B cell (primary cell): Measurements from ENCODE around the gene CCDC136. TPM values are rescaled to one million over a fixed set of nuclear protein-coding genes. Genes with fewer than 3 reads are reported as not detected.

Experiments
- ATAC-seq: fragments of 200-7000 bp; cut with Tn5 transposase; one replicate; pipeline ENCODE4 v1.10.0; 2021; ENCODE audit warnings: low read depth, mild to moderate bottlenecking, moderate number of reproducible peaks, moderate library complexity
- CTCF ChIA-PET: fragments of 350-600 bp; sonication (Branson Sonifier 250); formaldehyde crosslinking; loops from one replicate; lab custom pipeline; 2021; ENCODE audit warnings: antibody characterized with exemption, inconsistent platforms; lab: Charles Lee
- POLR2A ChIA-PET: fragments of 350-600 bp; sonication (Branson Sonifier 250); formaldehyde crosslinking; loops from one replicate; lab custom pipeline; 2021; ENCODE audit warnings: antibody characterized with exemption; lab: Charles Lee
- DNase-seq: peaks from one replicate; pipeline ENCODE4 v3.0.0; 2013
- H2AFZ ChIP-seq: 2 replicates; pipeline ENCODE4 v1.6.1; 2012; ENCODE audit warnings: mild to moderate bottlenecking, low read depth, low read length; ENCODE audit not compliant: insufficient read depth, poor library complexity, severe bottlenecking
- H3K27ac ChIP-seq, 2 donors: 1 replicate in 1 of 2; 2 replicates in 1 of 2; pipeline ENCODE4 v1.5.1; 2012 to 2013; ENCODE audit warnings: low read length in 2 of 2, mild to moderate bottlenecking in 2 of 2, moderate library complexity in 1 of 2
- H3K27me3 ChIP-seq, 4 experiments: fragments of 200-600 bp in 1 of 4; sonication (generic) in 1 of 4; replicated peaks in 1 of 4; 1 replicate in 2 of 4; 2 replicates in 2 of 4; pipeline versions ENCODE4 v1.6.1 to v1.7.0; 2013 to 2016; ENCODE audit warnings: low read length in 3 of 4, mild to moderate bottlenecking in 2 of 4, mixed read lengths in 1 of 4, moderate library complexity in 1 of 4; ENCODE audit not compliant: insufficient read depth in 4 of 4, control insufficient read depth in 3 of 4; ENCODE audit errors: control extremely low read depth in 1 of 4
- H3K36me3 ChIP-seq, 2 experiments: replicated peaks in 1 of 2; 1 replicate in 1 of 2; 2 replicates in 1 of 2; pipeline versions ENCODE4 v1.6.1 to v1.7.1; 2013; ENCODE audit warnings: low read length in 1 of 2; ENCODE audit not compliant: insufficient read depth in 2 of 2, control insufficient read depth in 1 of 2; ENCODE audit errors: control extremely low read depth in 1 of 2, extremely low read depth in 1 of 2
- H3K4me1 ChIP-seq, 2 donors: fragments of 200-600 bp in 1 of 2; sonication (generic) in 1 of 2; 1 replicate in 1 of 2; 2 replicates in 1 of 2; pipeline versions ENCODE4 v1.5.1 to v1.6.1; 2013 to 2017; ENCODE audit warnings: low read length in 2 of 2; ENCODE audit not compliant: control insufficient read depth in 2 of 2, insufficient read depth in 2 of 2
- H3K4me2 ChIP-seq: replicated peaks from 2 replicates; pipeline ENCODE3; 2012; ENCODE audit warnings: mild to moderate bottlenecking, low read depth, low read length; ENCODE audit not compliant: poor library complexity, severe bottlenecking
- H3K4me3 ChIP-seq, 5 experiments: fragments of 200-600 bp in 1 of 5; sonication (generic) in 1 of 5; 1 replicate in 3 of 5; 2 replicates in 2 of 5; pipeline versions ENCODE4 v1.5.1 to v1.7.0; 2011 to 2016; ENCODE audit warnings: low read length in 4 of 5, mild to moderate bottlenecking in 4 of 5, low read depth in 2 of 5, control low read depth in 1 of 5, moderate library complexity in 1 of 5; ENCODE audit not compliant: insufficient read depth in 1 of 5; ENCODE audit errors: control extremely low read depth in 1 of 5, extremely low read depth in 1 of 5
- H3K79me2 ChIP-seq: fragments of 200-600 bp; sonication (generic); one replicate; pipeline ENCODE4 v1.6.0; 2016; ENCODE audit warnings: low read length; ENCODE audit not compliant: control insufficient read depth, insufficient read depth
- H3K9ac ChIP-seq: fragments of 200-600 bp; sonication (generic); 2 replicates; pipeline ENCODE4 v1.6.1; 2017; ENCODE audit warnings: mild to moderate bottlenecking, low read length, moderate library complexity
- H3K9me3 ChIP-seq, 3 donors: one replicate each; pipeline versions ENCODE4 v1.6.1 to v1.7.1; 2013; ENCODE audit warnings: low read length in 2 of 3; ENCODE audit not compliant: control insufficient read depth in 2 of 3, insufficient read depth in 1 of 3; ENCODE audit errors: control extremely low read depth in 1 of 3
- H4K20me1 ChIP-seq: 2 replicates; pipeline ENCODE4 v1.6.0; 2012; ENCODE audit warnings: mild to moderate bottlenecking, low read length; ENCODE audit not compliant: insufficient read depth, control insufficient read depth, poor library complexity, severe bottlenecking
- H3K27ac Mint-ChIP-seq: one replicate; pipeline ENCODE4 v1.8.0; 2021; ENCODE audit warnings: mixed read lengths
- H3K27me3 Mint-ChIP-seq: one replicate; pipeline ENCODE4 v1.8.0; 2021; ENCODE audit warnings: mixed read lengths
- H3K4me1 Mint-ChIP-seq: one replicate; pipeline ENCODE4 v1.8.0; 2021; ENCODE audit warnings: mixed read lengths
- H3K4me3 Mint-ChIP-seq: one replicate; pipeline ENCODE4 v1.8.0; 2021; ENCODE audit warnings: mixed read lengths
- H3K9me3 Mint-ChIP-seq: one replicate; pipeline ENCODE4 v1.8.0; 2022; ENCODE audit warnings: mixed read lengths; ENCODE audit not compliant: insufficient read depth
- CTCF ChIP-seq: fragments of 200-600 bp; IDR thresholded peaks from one replicate; pipeline ENCODE4 v1.8.0; 2022; ENCODE audit warnings: antibody characterized with exemption, mild to moderate bottlenecking
- EZH2 ChIP-seq: IDR thresholded peaks from 2 replicates; pipeline ENCODE4 v1.6.1; 2012; ENCODE audit warnings: borderline replicate concordance, low read depth, mild to moderate bottlenecking, moderate library complexity, low read length; ENCODE audit not compliant: insufficient read depth, poor library complexity, severe bottlenecking
- WGBS: methylation state at CpG from one replicate; pipeline ENCODE4 v1.1.5; 2013; ENCODE audit warnings: missing lambda C conversion rate; ENCODE audit not compliant: insufficient coverage; 5-methylcytosine and 5-hydroxymethylcytosine counted together
- intact Hi-C: fragments of 100-400 bp; cut with micrococcal nuclease; formaldehyde crosslinking; loops from one replicate; pipeline ENCODE4 v1.10.0; 2022
- polyA plus RNA-seq: library from polyadenylated mRNA; depleted of rRNA; stranded (reverse); fragments of >200 nt; gene quantifications from 2 replicates; pipeline ENCODE4 v1.2.3, GENCODE V29; 2012
- total RNA-seq, 2 donors: library from RNA; stranded (reverse); fragments of 120-200 nt in 1 of 2; gene quantifications; 1 replicate in 1 of 2; 2 replicates in 1 of 2; pipeline versions ENCODE4 v1.2.3 to v1.2.4, GENCODE V29; 2013 to 2022

CCDC136 gene
- total and polyA plus RNA-seq, 2 donors (not counting 1 experiment from before 2014, with no cell fraction given), result 2.2 to 13.9 TPM

GRCh38 chr7:128744366-128744905 is 47.3 kb upstream of the CCDC136 start:
- Histone ChIP-seq H3K79me2 (peaks cover 82% of the 10 kb centered on the region), H3K4me1 (peaks cover 9 to 13% of the 10 kb centered on the region in 2 donors), H3K36me3 (peaks cover under 1 to 18% of the 10 kb centered on the region in 2 experiments), H3K9me3 (no peaks in the 10 kb centered on the region), H3K27me3 (no peaks in the 10 kb centered on the region), H2AFZ (no peak overlapping the region), H3K4me2 (no peak overlapping the region), H3K9ac (no peak overlapping the region), H4K20me1 (peaks cover 49% of the 10 kb centered on the region), H3K4me3 (no peak overlapping the region), H3K27ac (no peak overlapping the region)
- WGBS, result 73% methylated on average over 1 of the region's 2 CpGs
- intact Hi-C loops, result no loop called here
- Mint-ChIP-seq H3K27ac (no peak overlapping the region), H3K27me3 (no peaks in the 10 kb centered on the region), H3K4me1 (peaks cover 27% of the 10 kb centered on the region), H3K4me3 (no peak overlapping the region), H3K9me3 (no peaks in the 10 kb centered on the region)
- POLR2A ChIA-PET, result no interaction called here
- TF ChIP-seq EZH2 (no peak), CTCF (no peak)
- DNase-seq, result no peak
- ATAC-seq, result no peak
- CTCF ChIA-PET, result no interaction called here

DNA sequence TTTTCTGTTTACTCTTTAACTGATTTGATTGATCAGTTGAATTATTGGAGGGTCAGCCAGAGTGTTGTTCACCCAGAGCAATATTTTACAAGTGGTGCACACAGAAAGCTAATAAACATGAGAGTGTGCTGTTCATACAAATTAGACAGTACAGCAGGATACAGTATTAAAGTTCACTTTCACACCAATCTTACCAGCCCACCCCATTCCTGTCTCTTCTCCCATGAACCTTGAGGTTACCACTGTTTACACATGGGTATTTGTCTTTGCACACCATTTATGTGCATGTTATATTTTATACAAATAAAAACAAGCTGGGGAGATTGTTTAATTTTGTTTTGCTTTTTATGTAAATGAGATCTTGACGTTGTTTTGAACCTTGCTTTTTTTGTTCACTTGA is 46.1 kb upstream of the CCDC136 start:
- intact Hi-C loops, result no loop called here
- H3K4me3 ChIP-seq, result no peak overlapping the region
- no peak overlapping the region for H3K9ac ChIP-seq
- peaks cover 15% of the 10 kb centered on the region for H3K4me1 Mint-ChIP-seq
- no peak overlapping the region for H3K4me2 ChIP-seq
- no peak overlapping the region for H3K4me3 Mint-ChIP-seq
- H3K27ac Mint-ChIP-seq, result no peak overlapping the region
- H3K27me3 Mint-ChIP-seq, result no peaks in the 10 kb centered on the region
- H3K36me3 ChIP-seq, result peaks cover 4 to 21% of the 10 kb centered on the region in 2 experiments
- CTCF ChIA-PET, result no interaction called here
- H3K79me2 ChIP-seq, result peaks cover 74% of the 10 kb centered on the region
- POLR2A ChIA-PET, result no interaction called here
- ATAC-seq (no peak), DNase-seq (no peak)
- no peaks in the 10 kb centered on the region for H3K9me3 ChIP-seq
- TF ChIP-seq EZH2 (no peak), CTCF (no peak)
- H3K27me3 ChIP-seq, result no peaks in the 10 kb centered on the region
- H3K9me3 Mint-ChIP-seq, result no peaks in the 10 kb centered on the region
- H3K27ac ChIP-seq, result no peak overlapping the region
- H4K20me1 ChIP-seq, result peaks cover 43% of the 10 kb centered on the region
- H3K4me1 ChIP-seq, result peaks cover 0 to 3% of the 10 kb centered on the region in 2 donors
- H2AFZ ChIP-seq, result no peak overlapping the region
- WGBS, result no CpG with 5 or more reads among the region's 1 CpG
